ENCODE data around the gene TERC.
A peak's percentile ranks its signal among the peaks of the same experiment; 100 is the strongest.

The TERC gene

DNA sequence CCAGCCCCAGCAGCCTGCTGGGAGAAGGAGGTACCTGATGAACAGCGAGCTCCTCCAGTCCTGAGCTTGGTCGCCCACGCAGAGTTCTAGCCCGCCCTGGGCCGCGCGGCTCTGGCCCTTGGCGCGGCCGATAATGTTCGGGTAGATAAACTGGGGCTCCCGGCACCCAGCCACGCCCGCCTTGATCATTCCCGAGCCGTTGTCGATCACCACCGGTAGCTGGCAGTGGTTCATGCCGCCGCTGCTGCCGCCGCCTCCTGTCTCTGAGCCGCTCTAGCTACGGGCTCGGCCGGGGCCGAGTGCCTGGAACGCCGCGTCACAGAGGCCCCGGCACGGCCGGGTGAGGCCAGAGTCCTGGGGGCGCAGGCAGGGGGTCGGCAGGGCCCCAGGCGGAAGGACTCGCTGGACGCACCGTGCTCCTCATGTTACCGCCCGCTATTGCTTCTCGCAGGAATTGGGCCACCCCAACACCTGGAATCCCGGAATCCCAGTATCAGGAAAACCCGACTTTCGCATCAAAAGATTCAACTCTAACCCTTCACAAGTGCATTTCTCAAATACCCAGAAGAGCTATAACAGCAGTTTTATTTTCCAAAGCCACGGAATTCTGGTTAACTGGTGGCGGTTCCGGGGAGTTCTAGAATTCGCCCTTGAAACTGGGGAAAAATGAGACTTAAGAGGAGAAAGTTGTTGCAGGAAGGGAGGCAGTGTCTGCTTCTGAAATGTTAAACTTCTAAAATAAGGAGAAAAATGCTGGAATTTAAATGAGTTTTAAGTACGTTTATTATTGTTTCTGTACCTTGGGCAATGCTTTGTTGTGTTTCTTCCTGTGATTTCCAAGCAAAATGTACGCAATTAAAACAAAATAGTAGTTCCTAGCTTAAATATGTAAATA, 4.7 kb upstream of the TERC start, which contains the start of gene ACTRT3:
Gene ACTRT3, minus strand, starts transcription at position 275 of the 895 bp plus-strand sequence. Its CDS starts 41 bp downstream, at position 234.
- H3K27ac ChIP-seq, result peak within 1 kb of the TSS; percentile 69
- TF ChIP-seq, protein P1, sequence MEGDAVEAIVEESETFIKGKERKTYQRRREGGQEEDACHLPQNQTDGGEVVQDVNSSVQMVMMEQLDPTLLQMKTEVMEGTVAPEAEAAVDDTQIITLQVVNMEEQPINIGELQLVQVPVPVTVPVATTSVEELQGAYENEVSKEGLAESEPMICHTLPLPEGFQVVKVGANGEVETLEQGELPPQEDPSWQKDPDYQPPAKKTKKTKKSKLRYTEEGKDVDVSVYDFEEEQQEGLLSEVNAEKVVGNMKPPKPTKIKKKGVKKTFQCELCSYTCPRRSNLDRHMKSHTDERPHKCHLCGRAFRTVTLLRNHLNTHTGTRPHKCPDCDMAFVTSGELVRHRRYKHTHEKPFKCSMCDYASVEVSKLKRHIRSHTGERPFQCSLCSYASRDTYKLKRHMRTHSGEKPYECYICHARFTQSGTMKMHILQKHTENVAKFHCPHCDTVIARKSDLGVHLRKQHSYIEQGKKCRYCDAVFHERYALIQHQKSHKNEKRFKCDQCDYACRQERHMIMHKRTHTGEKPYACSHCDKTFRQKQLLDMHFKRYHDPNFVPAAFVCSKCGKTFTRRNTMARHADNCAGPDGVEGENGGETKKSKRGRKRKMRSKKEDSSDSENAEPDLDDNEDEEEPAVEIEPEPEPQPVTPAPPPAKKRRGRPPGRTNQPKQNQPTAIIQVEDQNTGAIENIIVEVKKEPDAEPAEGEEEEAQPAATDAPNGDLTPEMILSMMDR (IDR thresholded peaks at IDR 0.05), result no peak
- TF ChIP-seq ZFX (IDR thresholded peaks at IDR 0.05; ENCODE audit: borderline replicate concordance), result no peak

DNA sequence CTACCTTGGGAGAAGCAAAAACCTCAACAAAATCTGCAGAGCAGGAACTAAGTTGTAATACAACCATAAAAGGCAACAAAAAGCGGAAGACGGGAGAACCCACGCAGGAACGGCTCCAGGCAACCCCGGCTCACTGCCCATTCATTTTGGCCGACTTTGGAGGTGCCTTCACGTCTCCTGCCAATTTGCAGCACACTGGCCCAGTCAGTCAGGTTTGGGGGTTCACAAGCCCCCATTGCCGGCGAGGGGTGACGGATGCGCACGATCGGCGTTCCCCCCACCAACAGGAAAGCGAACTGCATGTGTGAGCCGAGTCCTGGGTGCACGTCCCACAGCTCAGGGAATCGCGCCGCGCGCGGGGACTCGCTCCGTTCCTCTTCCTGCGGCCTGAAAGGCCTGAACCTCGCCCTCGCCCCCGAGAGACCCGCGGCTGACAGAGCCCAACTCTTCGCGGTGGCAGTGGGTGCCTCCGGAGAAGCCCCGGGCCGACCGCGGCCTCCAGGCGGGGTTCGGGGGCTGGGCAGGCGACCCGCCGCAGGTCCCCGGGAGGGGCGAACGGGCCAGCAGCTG, 463 bp downstream of the TERC start:
- peak overlapping the region; percentile 83 for H3K27ac ChIP-seq
- TF ChIP-seq, protein P1 (IDR thresholded peaks at IDR 0.05), result no peak
- TF ChIP-seq ZFX (IDR thresholded peaks at IDR 0.05; ENCODE audit: borderline replicate concordance), result no peak

DNA sequence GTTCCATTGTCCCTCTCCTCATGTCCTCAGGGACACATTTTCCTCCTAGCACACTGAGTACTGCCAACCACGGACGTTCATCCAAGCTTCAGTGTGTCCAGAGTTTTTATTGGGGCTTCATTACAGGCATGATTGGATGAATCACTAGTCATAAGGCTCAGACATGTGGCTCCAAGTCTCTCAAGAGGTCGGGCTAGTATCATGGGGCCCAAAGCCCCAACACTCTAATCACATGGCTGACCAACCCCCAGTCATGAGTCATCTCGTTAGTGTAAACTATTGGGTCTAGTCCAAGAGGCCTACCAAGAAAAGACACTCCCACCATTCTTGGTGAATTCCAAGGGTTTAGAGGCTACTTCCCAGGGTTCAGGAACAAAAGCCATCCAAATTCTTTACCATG, 4.4 kb downstream of the TERC start:
- TF ChIP-seq ZFX (IDR thresholded peaks at IDR 0.05; ENCODE audit: borderline replicate concordance), result no peak
- TF ChIP-seq, protein P1 (IDR thresholded peaks at IDR 0.05), result no peak
- H3K27ac ChIP-seq, result no peak overlapping the region

DNA sequence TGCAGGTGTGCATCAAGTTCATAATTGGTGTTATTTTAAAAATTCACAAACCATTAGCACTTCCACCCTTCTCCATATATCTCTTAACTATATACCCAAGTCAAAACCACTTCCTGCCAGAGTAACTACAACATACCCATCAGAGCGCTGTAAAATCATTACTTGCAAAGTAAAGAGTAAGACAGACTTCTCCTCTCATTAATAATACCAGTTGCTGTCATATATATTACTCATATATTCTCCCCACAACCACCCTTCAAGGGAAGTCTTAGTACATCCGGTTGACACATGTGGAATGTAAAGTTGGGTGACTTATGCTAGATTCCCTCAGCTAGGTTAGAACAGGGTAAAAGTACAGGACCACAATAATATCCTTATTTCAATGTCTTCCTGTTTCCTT, 5.6 kb downstream of the TERC start:
- TF ChIP-seq, protein P1 (IDR thresholded peaks at IDR 0.05), result no peak
- TF ChIP-seq ZFX (IDR thresholded peaks at IDR 0.05; ENCODE audit: borderline replicate concordance), result no peak
- no peak overlapping the region for H3K27ac ChIP-seq

DNA sequence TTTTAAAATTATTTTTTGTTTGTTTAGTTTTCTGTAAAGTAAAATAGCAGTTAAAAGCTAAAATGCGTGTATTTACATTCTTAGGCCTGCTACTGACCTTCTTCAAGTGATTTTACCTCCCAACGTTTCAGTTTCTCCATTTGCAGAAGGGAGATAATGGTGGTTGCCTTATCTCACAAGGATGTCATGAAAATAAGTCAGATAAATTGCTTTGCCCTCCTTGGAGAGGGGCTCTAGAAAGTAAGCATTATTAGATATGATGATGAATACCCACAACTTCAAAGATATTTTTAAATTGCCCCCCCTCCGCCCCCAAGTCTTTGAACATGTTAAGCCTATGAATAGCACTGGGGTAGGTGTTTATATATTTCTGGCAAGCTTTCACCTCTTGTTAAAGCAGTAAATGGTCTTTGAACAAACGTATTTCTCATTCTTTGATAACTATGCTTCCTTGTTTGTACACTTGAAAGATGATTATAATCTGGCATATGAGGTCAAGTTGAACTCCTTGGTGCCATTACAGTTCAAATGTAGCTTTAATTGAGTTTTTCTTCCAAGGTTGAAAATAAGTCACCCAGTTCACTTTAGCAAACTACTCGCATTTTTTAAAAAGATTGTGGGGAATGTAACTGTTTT, 6.4 kb downstream of the TERC start:
- TF ChIP-seq ZFX (IDR thresholded peaks at IDR 0.05; ENCODE audit: borderline replicate concordance), result no peak
- TF ChIP-seq, protein P1 (IDR thresholded peaks at IDR 0.05), result no peak

DNA sequence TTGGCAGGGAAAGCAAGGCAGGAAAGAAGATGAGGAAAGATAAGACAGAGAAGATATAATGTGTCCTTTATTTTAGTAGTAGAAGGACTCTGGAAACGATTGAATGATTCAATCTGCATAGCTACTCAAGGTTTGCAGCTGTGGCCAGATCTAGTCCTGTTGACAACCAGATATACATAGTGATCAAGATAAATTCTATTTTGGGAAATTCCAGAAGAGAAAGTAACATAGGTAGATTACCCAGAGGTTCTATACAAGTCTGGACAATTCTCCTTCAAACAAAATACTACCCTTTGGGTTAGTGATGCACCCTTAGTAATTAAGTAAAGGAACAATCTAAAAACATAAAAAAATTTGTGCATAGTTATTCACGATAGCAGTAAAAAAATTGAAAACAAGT, 9.4 kb downstream of the TERC start:
- TF ChIP-seq, protein P1 (IDR thresholded peaks at IDR 0.05), result no peak
- TF ChIP-seq ZFX (IDR thresholded peaks at IDR 0.05; ENCODE audit: borderline replicate concordance), result no peak
- peak overlapping the region; percentile 43; the same call in 1 of the 2 replicates for H3K27ac ChIP-seq

More for the DNA sequence above, 6.4 kb downstream of the TERC start:
- no peak overlapping the region for H3K27ac ChIP-seq

Measured in 22Rv1 (cell line).